Heart left ventricle (tissue), 16 donors: ENCODE measurements around the gene FBXO41. TPM values are rescaled to one million over a fixed set of nuclear protein-coding genes. Genes with fewer than 3 reads are reported as not detected.

Experiments
- ATAC-seq, 4 donors: fragments of 200-7000 bp; cut with Tn5 transposase; one replicate each; pipeline ENCODE4 v1.9.1; 2020 to 2022; ENCODE audit warnings: moderate library complexity in 4 of 4, mild to moderate bottlenecking in 3 of 4, moderate number of reproducible peaks in 1 of 4
- DNase-seq, 5 donors: peaks; one replicate each; pipeline ENCODE4 v3.0.0-alpha.2; 2020
- H3K27ac ChIP-seq, 12 donors: fragments of 200-600 bp; sonication (generic) in 4 of 12; one replicate each; pipeline versions ENCODE4 v1.5.0 to v1.8.0; 2016 to 2022; ENCODE audit warnings: mild to moderate bottlenecking in 2 of 12
- H3K27me3 ChIP-seq, 9 donors: fragments of 200-600 bp; sonication (generic) in 2 of 9; one replicate each; pipeline versions ENCODE4 v1.5.1 to v1.8.0; 2016 to 2022; ENCODE audit warnings: mild to moderate bottlenecking in 3 of 9
- H3K36me3 ChIP-seq, 9 donors: fragments of 200-600 bp; sonication (generic) in 2 of 9; one replicate each; pipeline versions ENCODE4 v1.5.0 to v1.8.0; 2018 to 2022; ENCODE audit warnings: mild to moderate bottlenecking in 2 of 9
- H3K4me1 ChIP-seq, 12 donors: fragments of 200-600 bp; sonication (generic) in 4 of 12; one replicate each; pipeline versions ENCODE4 v1.5.0 to v1.8.0; 2016 to 2022; ENCODE audit warnings: mild to moderate bottlenecking in 3 of 12
- H3K4me3 ChIP-seq, 12 donors: fragments of 200-600 bp; sonication (generic) in 4 of 12; one replicate each; pipeline versions ENCODE4 v1.5.0 to v1.8.0; 2017 to 2022; ENCODE audit warnings: mild to moderate bottlenecking in 9 of 12, moderate library complexity in 4 of 12
- H3K9me3 ChIP-seq, 12 donors: fragments of 200-600 bp; sonication (generic) in 4 of 12; one replicate each; pipeline versions ENCODE4 v1.5.0 to v1.8.0; 2016 to 2022; ENCODE audit warnings: mild to moderate bottlenecking in 1 of 12
- POLR2A ChIP-seq, 2 donors: fragments of 450-650 bp; IDR thresholded peaks; one replicate each; pipeline ENCODE4 v1.6.1; 2017; ENCODE audit warnings: antibody characterized with exemption in 2 of 2, mild to moderate bottlenecking in 2 of 2, moderate library complexity in 2 of 2
- WGBS, 4 donors: extraction: QIAGEN DNeasy Blood & Tissue Kit in 2 of 4; methylation state at CpG; one replicate each; pipeline versions ENCODE4 v1.1.5 to v1.1.7; 2013 to 2018; 5-methylcytosine and 5-hydroxymethylcytosine counted together
- intact Hi-C, 10 donors: fragments of 100-400 bp; cut with DNase I; formaldehyde crosslinking; loops; one replicate each; pipeline versions ENCODE4 v1.11.1 to v1.14.2; 2022
- polyA plus RNA-seq, 2 donors: library from polyadenylated mRNA; stranded (reverse); fragments of 200-250 nt; gene quantifications; one replicate each; pipeline ENCODE4 v1.2.3, GENCODE V29; 2013
- total RNA-seq, 9 donors: library from RNA; depleted of rRNA in 2 of 9; stranded (reverse); fragments of >200 nt in 2 of 9; fragmentation: NEBNext Ultra II Directional in 3 of 9; extraction: Animal tissue kit (Norgen Biotek cat#: 25700) in 3 of 9; gene quantifications; one replicate each; pipeline versions ENCODE4 v1.1.0 to v1.2.4, GENCODE V29; 2016 to 2023
- TF ChIP-seq, protein P1 (sequence below), 12 donors: fragments of 200-600 bp; sonication (generic) in 4 of 12; IDR thresholded peaks; one replicate each; pipeline versions ENCODE4 v1.5.0 to v1.8.0; 2018 to 2022; ENCODE audit warnings: antibody characterized with exemption in 12 of 12, mild to moderate bottlenecking in 5 of 12
- donor health status: ischemic (EF 13 %, LVEDD 7.1; RV severe dilation, severe dysfunction).
- donor health status: healthy with polysubstance abuse.
- donor health status: DM: no; HTN: yes; CAD: no.
- donor health status: DM: no; HTN: no; CAD: no.
- donor health status: ischemic (EF 25% LVEDD 6.9; RV normal size, moderate dysfunction).
- donor health status: ischemic (EF 25% LVEDD 5.7; RV mildly dilated, moderate dysfunction).
- donor health status: healthy.
- donor health status: DM: yes; HTN: yes; CAD: no.
- donor health status: ischemic (EF 35%, LVEDD 5.7; RV mildly dilated, moderate dysfunction).
- donor health status: nonischemic (EF 11% LVEDD 7.7; RV severe dilation, severe dysfunction).
- donor health status: DM: yes; HTN: yes; CAD: no.
- donor health status: PGD.
- donor health status: ischemic (EF 29% LVEDD 5.4; RV normal size, mild dysfunction).
- donor health status: nonischemic (EF 23%, LVEDD 6.1; RV moderate dilation, normal function).

FBXO41 gene
- total and polyA plus RNA-seq, 11 donors = 0.21 to 3.6 (median 0.57) TPM

DNA sequence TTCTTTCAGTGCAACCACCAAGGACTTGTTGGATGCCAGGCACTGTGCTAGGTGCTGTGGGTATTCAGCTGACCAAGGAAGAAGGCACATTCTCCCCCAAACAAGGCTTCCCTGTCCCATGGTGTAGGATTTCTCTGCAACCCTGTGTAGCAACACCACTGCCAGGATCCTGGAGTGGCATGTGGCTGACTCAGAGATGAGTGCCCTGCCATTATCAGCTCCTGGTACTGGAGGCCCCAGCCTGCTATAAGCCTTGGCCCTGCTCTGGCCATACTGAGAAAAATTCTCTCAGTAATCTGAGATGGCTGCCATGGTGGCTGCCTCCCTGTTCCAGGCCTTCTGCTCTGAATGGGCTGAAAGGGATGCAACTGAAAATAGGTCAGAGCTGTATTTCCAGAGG, 66.0 kb downstream of the FBXO41 start:
- Histone ChIP-seq H3K9me3 (no peaks in the 10 kb centered on the region), H3K27ac (peak overlapping the region in 5 of 12 donors; percentile 19 to 53 (median 22)), H3K4me1 (peaks cover 0 to 27% (median 11%) of the 10 kb centered on the region in 12 donors), H3K4me3 (no peak overlapping the region), H3K27me3 (no peaks in the 10 kb centered on the region), H3K36me3 (peaks cover 0 to 42% (median 32%) of the 10 kb centered on the region in 9 donors)
- ATAC-seq (peak; percentile 40 to 51 (median 44)), DNase-seq (peak in 1 of 5 donors; percentile 52)
- intact Hi-C loops = no loop called here
- TF ChIP-seq POLR2A (IDR thresholded peaks at IDR 0.05) = no peak
- TF ChIP-seq, protein P1, sequence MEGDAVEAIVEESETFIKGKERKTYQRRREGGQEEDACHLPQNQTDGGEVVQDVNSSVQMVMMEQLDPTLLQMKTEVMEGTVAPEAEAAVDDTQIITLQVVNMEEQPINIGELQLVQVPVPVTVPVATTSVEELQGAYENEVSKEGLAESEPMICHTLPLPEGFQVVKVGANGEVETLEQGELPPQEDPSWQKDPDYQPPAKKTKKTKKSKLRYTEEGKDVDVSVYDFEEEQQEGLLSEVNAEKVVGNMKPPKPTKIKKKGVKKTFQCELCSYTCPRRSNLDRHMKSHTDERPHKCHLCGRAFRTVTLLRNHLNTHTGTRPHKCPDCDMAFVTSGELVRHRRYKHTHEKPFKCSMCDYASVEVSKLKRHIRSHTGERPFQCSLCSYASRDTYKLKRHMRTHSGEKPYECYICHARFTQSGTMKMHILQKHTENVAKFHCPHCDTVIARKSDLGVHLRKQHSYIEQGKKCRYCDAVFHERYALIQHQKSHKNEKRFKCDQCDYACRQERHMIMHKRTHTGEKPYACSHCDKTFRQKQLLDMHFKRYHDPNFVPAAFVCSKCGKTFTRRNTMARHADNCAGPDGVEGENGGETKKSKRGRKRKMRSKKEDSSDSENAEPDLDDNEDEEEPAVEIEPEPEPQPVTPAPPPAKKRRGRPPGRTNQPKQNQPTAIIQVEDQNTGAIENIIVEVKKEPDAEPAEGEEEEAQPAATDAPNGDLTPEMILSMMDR (IDR thresholded peaks at IDR 0.05) = no peak

DNA sequence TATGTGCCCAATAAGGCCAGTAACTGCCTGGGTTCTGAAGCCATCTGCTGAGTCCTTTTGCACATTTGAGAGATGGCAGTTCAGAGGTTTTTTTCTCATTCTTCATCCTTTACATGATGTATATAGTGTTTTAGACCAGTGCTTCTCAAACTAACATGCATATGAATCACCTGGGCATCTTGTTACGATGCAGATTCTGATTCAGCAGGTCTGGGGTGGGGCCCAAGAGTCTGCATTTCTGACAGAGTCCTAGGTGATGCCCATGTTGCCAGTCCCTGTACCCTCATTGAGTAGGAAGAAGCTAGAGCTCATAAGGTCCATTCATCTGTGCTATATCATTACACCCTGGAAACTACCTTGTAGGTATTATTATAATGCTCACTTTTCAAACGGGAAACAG, 66.5 kb downstream of the FBXO41 start:
- peak overlapping the region in 1 of 12 donors; percentile 19 for H3K27ac ChIP-seq
- H3K9me3 ChIP-seq = no peaks in the 10 kb centered on the region
- intact Hi-C loops = no loop called here
- DNase-seq (no peak), ATAC-seq (no peak)
- no peaks in the 10 kb centered on the region for H3K27me3 ChIP-seq
- 83 to 97% (median 86%) methylated on average over 2 of the region's 2 CpGs for WGBS, 4 donors
- H3K4me1 ChIP-seq = peaks cover 0 to 28% (median 11%) of the 10 kb centered on the region in 12 donors
- no peak for TF ChIP-seq POLR2A (IDR thresholded peaks at IDR 0.05)
- TF ChIP-seq, protein P1 (IDR thresholded peaks at IDR 0.05) = no peak
- no peak overlapping the region for H3K4me3 ChIP-seq
- peaks cover 0 to 37% (median 27%) of the 10 kb centered on the region in 9 donors for H3K36me3 ChIP-seq

DNA sequence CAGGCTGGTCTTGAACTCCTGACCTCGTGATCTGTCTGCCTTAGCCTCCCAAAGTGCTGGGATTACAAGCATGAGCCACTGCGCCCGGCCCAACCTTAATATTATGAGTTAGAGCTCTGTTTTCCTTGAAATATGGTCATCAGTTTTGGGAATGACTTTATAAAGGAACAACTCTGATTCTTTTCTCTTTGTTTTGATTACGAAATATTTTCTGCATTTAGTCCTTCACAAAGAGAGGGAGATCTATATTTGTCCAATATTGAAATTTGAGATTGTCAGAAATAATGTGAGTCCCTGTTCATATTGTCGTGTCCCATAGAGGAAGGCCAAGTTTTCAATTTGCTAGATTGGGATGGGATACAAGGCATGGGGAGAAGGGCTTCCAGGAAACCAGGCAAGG, 67.1 kb downstream of the FBXO41 start:
- WGBS, 4 donors = 87 to 95% (median 93%) methylated on average over 5 of the region's 5 CpGs
- ATAC-seq = no peak
- DNase-seq = no peak
- TF ChIP-seq, protein P1 (IDR thresholded peaks at IDR 0.05) = no peak
- no peak for TF ChIP-seq POLR2A (IDR thresholded peaks at IDR 0.05)
- H3K27me3 ChIP-seq = no peaks in the 10 kb centered on the region
- no peaks in the 10 kb centered on the region for H3K9me3 ChIP-seq
- intact Hi-C loops = no loop called here
- H3K4me3 ChIP-seq = no peak overlapping the region
- H3K4me1 ChIP-seq = peaks cover 0 to 33% (median 15%) of the 10 kb centered on the region in 12 donors
- H3K36me3 ChIP-seq = peaks cover 0 to 31% (median 21%) of the 10 kb centered on the region in 9 donors
- no peak overlapping the region for H3K27ac ChIP-seq

- Histone ChIP-seq H3K36me3 (peaks cover 0 to 13% (median 2%) of the 10 kb centered on the region in 9 donors), H3K9me3 (no peaks in the 10 kb centered on the region), H3K4me3 (peak overlapping the region in 7 of 12 donors; percentile 80 to 100 (median 94)), H3K4me1 (peaks cover 0 to 36% (median 15%) of the 10 kb centered on the region in 12 donors), H3K27me3 (no peaks in the 10 kb centered on the region), H3K27ac (peak overlapping the region in 4 of 12 donors; percentile 44 to 85 (median 81))
- intact Hi-C loops = no loop called here
- no peak for TF ChIP-seq POLR2A (IDR thresholded peaks at IDR 0.05)
- TF ChIP-seq, protein P1 (IDR thresholded peaks at IDR 0.05) = no peak
- WGBS, 4 donors = 82 to 89% (median 85%) methylated on average over 4 of the region's 4 CpGs
- ATAC-seq (no peak), DNase-seq (no peak)
Observed at GRCh38 chr2:73215254-73215653, 69.0 kb downstream of the FBXO41 start.
